DMS79 (cell line): ENCODE measurements around the gene KITLG.
"Not testable (repeated sequence)": the region's sequence is repeated elsewhere in the genome, so short reads cannot be mapped to it uniquely, and the experiment has no call there.

Experiments
- DNase-seq: peaks from one replicate; lab custom pipeline; 2025; lab: John Stamatoyannopoulos, UW

Gene KITLG

DNA sequence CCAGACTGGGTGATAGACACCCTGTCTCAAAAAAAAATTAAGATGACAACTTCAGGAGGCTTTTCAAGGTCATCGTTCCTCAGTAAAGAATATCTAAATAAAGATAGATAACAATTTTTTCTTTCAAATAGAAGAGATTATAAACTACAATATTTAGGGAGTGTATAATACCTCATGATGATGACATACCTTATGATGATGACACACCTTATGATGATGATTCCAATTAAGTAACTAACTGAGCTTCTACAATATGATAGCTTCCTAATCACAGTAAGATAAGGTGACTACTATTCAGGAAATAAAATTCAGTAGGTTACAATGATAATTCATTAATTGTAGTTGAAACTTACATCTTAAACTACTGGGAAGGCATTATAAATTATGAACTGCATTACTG, 40.4 kb downstream of the KITLG start:
- no peak for DNase-seq

GRCh38 chr12:88538697-88539096, 41.6 kb downstream of the KITLG start:
- DNase-seq = no peak

GRCh38 chr12:88538250-88538649, 42.0 kb downstream of the KITLG start:
- no peak for DNase-seq

- DNase-seq = no peak
Observed at GRCh38 chr12:88530868-88531267, 49.4 kb downstream of the KITLG start.

DNA sequence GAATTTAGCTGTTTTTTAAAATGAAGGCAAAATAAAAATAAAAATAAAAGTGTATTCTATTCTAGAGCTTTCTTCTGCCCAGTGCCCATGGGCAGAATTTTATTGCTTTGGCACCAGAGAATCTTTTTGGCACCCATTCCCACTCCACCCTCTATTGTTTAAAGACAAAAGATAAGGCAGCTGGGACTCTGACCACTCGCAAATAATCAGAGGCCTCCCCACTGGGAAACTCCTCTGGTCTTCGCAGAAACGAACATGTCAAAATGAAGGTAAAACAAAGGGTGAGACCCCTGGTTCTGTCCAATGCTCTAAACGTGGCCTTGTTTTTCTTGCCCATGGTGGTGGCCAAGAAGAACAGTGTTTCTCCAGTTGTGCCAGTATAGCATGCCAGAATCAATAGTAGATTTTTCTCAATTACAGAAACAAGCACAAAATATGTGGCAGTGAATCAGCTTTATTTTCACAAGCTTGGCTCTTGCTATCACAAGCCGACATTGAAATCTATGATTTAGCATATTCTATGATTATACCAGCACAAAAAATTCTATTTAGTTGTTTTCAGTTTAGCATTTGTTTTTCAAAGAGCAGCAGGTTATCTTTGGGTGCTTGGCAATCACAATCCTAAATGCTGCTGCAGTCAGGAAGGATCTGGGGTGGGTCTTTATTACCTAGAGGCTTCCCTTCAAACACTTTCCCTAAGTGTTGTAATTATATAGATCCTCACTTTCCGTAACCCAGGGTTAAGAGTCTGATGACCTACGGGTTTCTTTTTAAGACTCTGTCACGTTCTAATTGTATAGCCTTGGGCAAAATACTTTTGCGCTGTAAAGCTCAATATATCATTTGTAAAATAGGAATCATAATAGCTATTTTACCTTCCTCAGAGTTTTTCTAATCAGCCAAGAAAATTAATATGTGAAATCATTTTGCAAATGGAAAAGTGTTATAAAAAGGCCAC, 50.5 kb downstream of the KITLG start:
- DNase-seq = no peak

DNA sequence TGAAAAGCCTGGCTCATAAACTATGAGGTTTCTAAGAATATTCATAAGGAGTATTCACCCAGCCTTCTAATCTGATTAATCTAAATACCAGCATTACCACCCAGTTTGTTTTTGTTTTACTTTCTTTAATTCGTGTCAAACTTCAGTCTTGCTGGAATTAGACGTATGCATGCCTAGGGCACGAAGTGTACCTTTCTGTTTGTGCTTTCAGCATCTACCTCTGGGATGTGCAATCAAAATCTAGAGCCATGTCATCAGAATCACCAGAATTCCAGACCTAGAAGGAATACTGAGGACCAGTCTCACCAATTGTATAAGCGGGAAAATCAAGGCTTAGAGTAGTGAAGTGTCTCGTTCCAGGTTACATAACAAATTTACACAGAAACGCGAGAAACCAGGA, 57.3 kb downstream of the KITLG start:
- no peak for DNase-seq

DNA sequence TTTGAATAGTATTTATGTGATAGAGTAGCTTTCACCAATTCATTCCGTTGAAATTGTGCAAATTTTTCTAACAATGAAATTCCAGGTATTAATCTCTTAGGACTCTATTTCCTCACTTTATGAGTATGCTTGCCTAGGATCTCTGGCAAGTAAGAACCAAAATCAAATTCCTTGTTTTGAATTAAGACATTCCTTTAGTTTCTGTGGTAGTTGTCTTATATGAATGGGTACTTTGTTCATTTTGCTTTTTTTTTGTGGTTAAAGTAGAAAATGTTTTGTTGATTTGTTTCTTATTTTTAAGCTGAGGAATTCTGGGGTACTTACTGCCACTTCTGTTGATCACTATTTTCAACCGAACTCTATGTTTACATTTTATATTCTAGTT, 59.8 kb downstream of the KITLG start:
- DNase-seq = no peak

DNA sequence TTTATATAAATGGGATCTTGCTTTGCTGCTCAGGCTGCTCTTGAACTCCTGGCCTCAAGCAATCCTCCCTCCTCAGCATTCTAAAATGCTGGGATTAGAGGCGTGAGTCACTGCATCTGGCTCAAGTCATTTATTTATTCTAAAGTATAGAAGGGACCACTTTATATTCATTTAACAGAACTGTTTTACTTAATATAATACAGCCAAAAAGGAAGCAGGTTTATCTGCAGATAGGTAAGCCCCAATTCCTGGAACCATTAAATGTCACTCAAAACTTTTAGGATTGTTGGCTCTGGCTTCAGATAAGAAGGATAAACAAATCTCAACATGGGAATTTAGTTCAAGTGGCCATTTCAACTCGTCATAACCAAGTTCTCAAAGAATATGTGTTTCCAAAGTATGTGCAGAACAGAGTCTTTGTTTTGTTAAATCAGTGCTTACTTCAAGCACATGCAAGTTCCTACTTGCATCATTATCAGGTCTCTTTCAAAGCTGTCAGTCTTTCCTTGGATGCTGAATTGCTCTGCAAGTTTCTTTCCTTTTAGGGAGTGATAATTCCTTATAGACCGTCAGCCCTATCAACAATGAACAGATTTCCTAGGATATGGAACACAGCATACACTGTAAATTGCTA, 60.4 kb downstream of the KITLG start:
- no peak for DNase-seq

DNA sequence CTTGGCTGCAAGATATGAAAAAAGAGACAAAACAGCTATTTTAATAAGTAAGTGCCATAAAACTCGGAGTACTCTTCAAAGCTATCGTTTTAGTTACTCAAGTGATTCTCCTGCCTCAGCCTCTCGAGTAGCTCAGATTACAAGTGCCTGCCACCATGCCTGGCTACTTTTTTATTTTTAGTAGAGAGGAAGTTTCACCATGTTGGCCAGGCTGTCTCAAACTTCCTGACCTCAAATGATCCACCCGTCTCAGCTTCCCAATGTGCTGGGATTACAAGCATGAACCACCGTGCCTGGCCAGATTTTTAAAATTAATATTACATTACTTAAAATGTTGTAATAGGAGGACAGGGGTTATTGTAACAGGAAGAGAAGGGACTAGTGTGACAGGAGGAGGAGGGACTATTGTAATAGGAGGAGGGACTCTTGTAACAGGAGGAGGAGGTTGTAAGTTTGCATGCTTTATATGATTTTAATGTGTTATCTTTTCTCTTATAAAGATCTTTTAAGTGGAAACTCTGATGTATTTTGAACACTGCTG, 61.3 kb downstream of the KITLG start:
- no peak for DNase-seq

- no peak for DNase-seq
Observed at GRCh38 chr12:88516811-88517210, 63.5 kb downstream of the KITLG start.

DNA sequence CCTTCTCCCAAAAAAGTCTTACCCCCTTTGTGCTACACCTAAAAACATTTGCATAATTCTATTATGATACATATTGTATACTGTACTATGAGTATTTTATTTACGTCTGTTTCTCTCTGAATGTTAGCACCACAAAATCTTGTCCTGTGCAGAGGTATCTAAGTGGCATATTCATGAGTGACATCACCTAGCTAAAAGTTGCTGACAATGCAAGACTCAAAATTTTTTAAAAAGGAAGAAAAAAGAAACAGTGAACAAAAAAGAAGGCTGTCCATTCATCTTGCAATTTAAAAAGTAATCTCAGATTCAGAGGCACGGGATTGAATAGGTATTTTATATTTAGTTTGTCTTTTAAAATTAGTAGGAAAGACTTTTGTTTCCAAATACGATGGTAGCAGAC, 69.4 kb downstream of the KITLG start:
- DNase-seq = no peak

- DNase-seq = no peak
Observed at GRCh38 chr12:88509851-88510250, 70.4 kb downstream of the KITLG start.

- DNase-seq = no peak
Observed at GRCh38 chr12:88509347-88509746, 70.9 kb downstream of the KITLG start.

DNA sequence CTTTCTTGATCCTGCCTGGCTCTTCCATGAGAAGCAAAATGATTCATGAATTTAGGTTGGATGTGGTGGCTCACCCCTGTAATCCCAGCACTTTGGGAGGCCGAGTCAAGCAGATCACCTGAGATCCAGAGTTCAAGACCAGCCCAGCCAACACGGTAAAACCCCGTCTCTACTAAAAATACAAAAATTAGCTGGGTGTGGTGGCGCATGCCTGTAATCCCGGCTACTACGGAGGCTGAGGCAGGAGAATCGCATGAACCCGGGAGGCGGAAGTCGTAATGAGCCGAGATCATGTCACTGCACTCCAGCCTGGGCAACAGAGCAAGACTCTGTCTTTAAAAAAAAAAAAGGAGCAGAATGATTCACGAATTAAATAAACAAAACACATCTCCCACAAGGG, 72.4 kb downstream of the KITLG start:
- DNase-seq = not testable (repeated sequence)

- no peak for DNase-seq
Observed at GRCh38 chr12:88507270-88507669, 73.0 kb downstream of the KITLG start.

DNA sequence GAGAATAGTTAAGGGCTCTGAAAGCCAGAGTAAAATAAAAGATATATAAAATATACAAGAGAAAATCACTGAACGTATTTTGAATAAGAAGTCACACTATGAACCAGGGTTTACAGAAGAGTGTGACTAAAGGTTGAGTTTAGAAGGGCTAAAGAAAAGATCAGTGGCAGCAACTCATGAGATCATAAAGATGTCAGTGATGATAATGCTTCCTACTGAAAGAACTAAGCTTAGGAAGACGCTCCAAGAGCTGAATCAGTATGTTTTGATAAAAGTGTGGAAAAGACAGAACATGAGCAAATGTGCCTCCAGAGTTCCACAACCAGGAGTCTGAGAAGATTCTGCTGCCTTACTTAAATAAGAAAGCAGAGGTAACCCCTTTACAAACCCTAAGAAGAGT, 74.6 kb downstream of the KITLG start:
- DNase-seq = no peak

GRCh38 chr12:88503281-88503703, 77.0 kb downstream of the KITLG start:
- no peak for DNase-seq

DNA sequence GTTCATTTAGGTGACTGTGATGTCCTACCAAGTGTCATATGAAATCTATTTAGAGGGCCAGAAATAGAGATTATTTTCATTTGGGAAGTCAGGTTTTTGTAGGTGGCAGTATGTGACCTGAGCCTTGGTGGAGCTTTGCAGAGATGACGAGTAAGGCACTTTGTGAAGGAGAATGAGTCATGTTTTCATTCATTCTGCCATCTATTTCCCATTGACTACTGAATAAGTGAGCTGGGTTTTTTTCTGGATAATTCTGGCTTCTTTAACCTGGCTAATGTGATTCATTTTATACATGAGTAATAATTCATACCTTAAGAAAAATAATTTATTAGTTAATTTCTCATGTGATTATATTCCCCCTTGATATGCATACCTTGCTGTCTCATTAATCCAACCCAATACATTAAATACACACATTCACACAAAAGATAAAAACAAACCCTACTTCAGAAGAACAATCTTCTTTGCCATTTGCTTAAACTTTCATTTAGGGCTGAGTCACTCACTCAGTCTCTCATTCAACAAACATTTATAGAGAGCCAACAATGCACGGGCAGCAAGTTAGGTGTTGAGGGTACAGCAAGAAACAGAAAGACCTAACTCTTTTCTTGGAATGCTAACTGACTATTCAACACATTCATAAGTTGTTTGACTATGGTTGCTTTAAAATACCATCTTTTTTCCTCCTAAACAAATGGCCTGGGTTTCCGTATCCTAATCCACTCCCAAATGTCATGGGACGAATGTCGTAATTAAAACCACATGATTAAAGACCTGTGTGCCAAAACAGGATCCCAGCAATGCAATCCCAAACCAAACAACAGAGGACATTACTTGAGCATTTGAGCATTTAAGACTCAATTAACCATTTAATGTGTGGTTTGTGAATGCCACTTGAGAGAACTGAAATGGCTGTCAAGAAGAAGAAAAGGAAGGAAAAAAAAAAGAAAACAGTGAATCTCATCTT, 78.0 kb downstream of the KITLG start:
- DNase-seq = no peak

- no peak for DNase-seq
Observed at GRCh38 chr12:88496891-88497371, 83.3 kb downstream of the KITLG start.

- no peak for DNase-seq
Observed at GRCh38 chr12:88496429-88496828, 83.8 kb downstream of the KITLG start.

- no peak for DNase-seq
Observed at GRCh38 chr12:88495031-88495430, 85.2 kb downstream of the KITLG start.

DNA sequence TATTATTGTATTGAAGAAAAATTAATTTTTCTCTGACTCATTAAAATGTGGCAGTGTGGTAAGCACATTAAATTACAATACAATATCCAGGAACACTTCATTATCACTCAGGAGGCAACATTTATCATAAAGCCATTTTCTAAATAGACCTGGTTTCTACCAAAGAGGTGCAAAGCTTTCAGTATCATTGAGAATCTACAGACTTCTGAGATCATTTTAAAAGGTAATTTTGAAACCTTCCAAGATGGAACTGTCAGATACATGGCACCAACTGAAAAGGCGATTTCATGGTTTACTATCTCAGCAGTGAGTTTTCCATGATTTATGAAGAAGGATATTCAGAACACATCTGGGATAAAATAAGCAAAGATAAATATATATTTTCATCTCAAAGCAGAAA, 85.8 kb downstream of the KITLG start:
- DNase-seq = no peak
